Activated B cell treated with CpG ODN at 0.5 μM for 24 hours (primary cell): ENCODE measurements around the gene CNNM2. TPM values are rescaled to one million over a fixed set of nuclear protein-coding genes. Genes with fewer than 3 reads are reported as not detected.

ENCODE experiments used
- ATAC-seq: fragments of 200-7000 bp; cut with Tn5 transposase; one replicate; pipeline ENCODE4 v1.10.0; 2021; ENCODE audit warnings: low read depth, mild to moderate bottlenecking, moderate library complexity
- CTCF ChIA-PET: fragments of 350-600 bp; sonication (Branson Sonifier 250); formaldehyde crosslinking; loops from one replicate; lab custom pipeline; 2021; ENCODE audit warnings: antibody characterized with exemption; lab: Charles Lee
- POLR2A ChIA-PET: fragments of 350-600 bp; sonication (Branson Sonifier 250); formaldehyde crosslinking; loops from one replicate; lab custom pipeline; 2021; ENCODE audit warnings: antibody characterized with exemption; lab: Charles Lee
- DNase-seq: peaks from one replicate; pipeline ENCODE4 v3.0.0; 2022
- H3K27ac Mint-ChIP-seq: one replicate; pipeline ENCODE4 v1.8.0; 2020; ENCODE audit warnings: mixed read lengths
- H3K27me3 Mint-ChIP-seq: one replicate; pipeline ENCODE4 v1.8.0; 2021; ENCODE audit warnings: mixed read lengths
- H3K36me3 Mint-ChIP-seq: one replicate; pipeline ENCODE4 v1.8.0; 2021; ENCODE audit warnings: low read depth, mixed read lengths
- H3K4me1 Mint-ChIP-seq: one replicate; pipeline ENCODE4 v1.8.0; 2021; ENCODE audit warnings: mixed read lengths
- H3K4me3 Mint-ChIP-seq: one replicate; pipeline ENCODE4 v1.8.0; 2020; ENCODE audit warnings: mild to moderate bottlenecking, mixed read lengths
- H3K9me3 Mint-ChIP-seq: one replicate; pipeline ENCODE4 v1.8.0; 2020; ENCODE audit warnings: mixed read lengths
- intact Hi-C: fragments of 100-400 bp; cut with micrococcal nuclease; formaldehyde crosslinking; loops from one replicate; pipeline ENCODE4 v1.15.1; 2024
- total RNA-seq: library from RNA; stranded (reverse); gene quantifications from 2 replicates; pipeline ENCODE4 v1.2.3, GENCODE V29; 2022
- TF ChIP-seq, protein P1 (sequence below): fragments of 200-600 bp; IDR thresholded peaks from one replicate; pipeline ENCODE4 v1.8.0; 2022; ENCODE audit warnings: antibody characterized with exemption, mild to moderate bottlenecking

The CNNM2 gene
- total RNA-seq, 1 donor from 2014 or later, result 7.3 TPM

GRCh38 chr10:102930720-102931119 lies 12.6 kb downstream of the CNNM2 start:
- no peak for ATAC-seq
- TF ChIP-seq, protein P1, sequence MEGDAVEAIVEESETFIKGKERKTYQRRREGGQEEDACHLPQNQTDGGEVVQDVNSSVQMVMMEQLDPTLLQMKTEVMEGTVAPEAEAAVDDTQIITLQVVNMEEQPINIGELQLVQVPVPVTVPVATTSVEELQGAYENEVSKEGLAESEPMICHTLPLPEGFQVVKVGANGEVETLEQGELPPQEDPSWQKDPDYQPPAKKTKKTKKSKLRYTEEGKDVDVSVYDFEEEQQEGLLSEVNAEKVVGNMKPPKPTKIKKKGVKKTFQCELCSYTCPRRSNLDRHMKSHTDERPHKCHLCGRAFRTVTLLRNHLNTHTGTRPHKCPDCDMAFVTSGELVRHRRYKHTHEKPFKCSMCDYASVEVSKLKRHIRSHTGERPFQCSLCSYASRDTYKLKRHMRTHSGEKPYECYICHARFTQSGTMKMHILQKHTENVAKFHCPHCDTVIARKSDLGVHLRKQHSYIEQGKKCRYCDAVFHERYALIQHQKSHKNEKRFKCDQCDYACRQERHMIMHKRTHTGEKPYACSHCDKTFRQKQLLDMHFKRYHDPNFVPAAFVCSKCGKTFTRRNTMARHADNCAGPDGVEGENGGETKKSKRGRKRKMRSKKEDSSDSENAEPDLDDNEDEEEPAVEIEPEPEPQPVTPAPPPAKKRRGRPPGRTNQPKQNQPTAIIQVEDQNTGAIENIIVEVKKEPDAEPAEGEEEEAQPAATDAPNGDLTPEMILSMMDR, result no peak
- H3K36me3 Mint-ChIP-seq, result peaks cover 5% of the 10 kb centered on the region
- intact Hi-C loops, result no loop called here
- peaks cover 7% of the 10 kb centered on the region for H3K4me1 Mint-ChIP-seq
- H3K9me3 Mint-ChIP-seq, result no peaks in the 10 kb centered on the region
- POLR2A ChIA-PET, result no interaction called here
- H3K4me3 Mint-ChIP-seq, result no peak overlapping the region
- no peak overlapping the region for H3K27ac Mint-ChIP-seq
- DNase-seq, result no peak
- CTCF ChIA-PET, result no interaction called here
- no peaks in the 10 kb centered on the region for H3K27me3 Mint-ChIP-seq

- H3K4me1 Mint-ChIP-seq, result peaks cover 7% of the 10 kb centered on the region
- no peak for DNase-seq
- no peaks in the 10 kb centered on the region for H3K9me3 Mint-ChIP-seq
- peaks cover 6% of the 10 kb centered on the region for H3K36me3 Mint-ChIP-seq
- H3K27me3 Mint-ChIP-seq, result no peaks in the 10 kb centered on the region
- ChIA-PET CTCF (no interaction called here), POLR2A (no interaction called here)
- H3K27ac Mint-ChIP-seq, result no peak overlapping the region
- H3K4me3 Mint-ChIP-seq, result no peak overlapping the region
- no peak for ATAC-seq
- TF ChIP-seq, protein P1, result no peak
- intact Hi-C loops, result no loop called here
Observed at GRCh38 chr10:102931643-102932042, 13.5 kb downstream of the CNNM2 start.

DNA sequence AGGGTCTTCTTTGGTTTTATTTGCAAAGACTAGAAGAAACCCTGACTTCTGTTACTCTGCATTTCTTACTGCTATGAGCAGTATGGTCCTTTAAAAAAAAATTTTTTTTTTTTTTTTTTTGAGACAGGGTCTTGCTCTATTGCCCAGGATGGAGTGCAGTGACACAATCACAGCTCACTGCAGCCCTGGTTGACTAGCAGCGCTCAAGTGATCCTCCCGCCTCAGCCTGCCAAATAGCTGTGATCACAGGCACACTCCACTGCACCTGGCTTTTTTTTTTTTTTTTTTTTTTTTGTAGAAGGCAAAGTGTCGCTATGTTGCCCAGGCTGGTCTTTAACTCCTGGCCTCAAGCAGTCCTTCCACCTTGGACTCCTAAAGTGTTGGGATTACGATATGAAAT lies 17.4 kb downstream of the CNNM2 start:
- no peak overlapping the region for H3K27ac Mint-ChIP-seq
- DNase-seq (no peak), ATAC-seq (no peak)
- H3K9me3 Mint-ChIP-seq, result no peaks in the 10 kb centered on the region
- ChIA-PET POLR2A (interaction anchor here (0.6 kb wide), 1 partner anchor 69 kb away, joined by 4 read pairs; no protein-coding TSS in a partner anchor), CTCF (no interaction called here)
- intact Hi-C loops, result no loop called here
- H3K4me1 Mint-ChIP-seq, result no peaks in the 10 kb centered on the region
- no peaks in the 10 kb centered on the region for H3K27me3 Mint-ChIP-seq
- TF ChIP-seq, protein P1, result no peak
- H3K36me3 Mint-ChIP-seq, result peaks cover 10% of the 10 kb centered on the region
- no peak overlapping the region for H3K4me3 Mint-ChIP-seq

DNA sequence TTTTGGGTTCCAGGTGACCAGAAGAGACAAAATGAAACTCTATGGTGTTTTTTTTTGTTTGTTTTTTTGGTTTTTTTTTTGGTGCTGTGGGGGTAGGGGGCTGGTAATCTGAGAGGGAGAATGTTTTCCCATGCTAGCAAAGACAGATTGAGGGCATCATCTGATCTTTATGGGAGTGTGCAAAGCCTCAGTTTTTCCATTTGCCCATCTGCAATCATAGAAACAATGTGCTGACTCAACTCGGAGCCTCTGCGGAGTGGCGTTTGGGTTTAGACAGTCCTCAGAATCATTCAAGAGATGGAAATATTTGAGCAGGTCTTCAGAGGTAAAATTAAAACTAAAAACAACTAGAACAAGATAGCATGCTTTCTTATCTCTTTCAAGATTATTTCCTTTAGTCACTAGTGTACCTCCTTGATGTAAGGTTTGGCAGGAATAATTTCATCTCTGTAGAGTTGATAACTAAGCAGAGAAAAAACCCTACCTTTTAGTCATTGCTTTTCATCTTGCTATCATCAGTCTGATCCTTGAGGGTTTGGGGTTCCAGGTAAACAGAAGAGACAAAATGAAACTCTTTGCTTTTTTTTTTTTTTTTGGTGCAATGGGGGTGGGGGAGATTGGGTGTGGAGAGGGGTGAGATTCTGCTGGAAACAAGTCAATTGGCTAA lies 18.0 kb downstream of the CNNM2 start:
- H3K27me3 Mint-ChIP-seq, result no peaks in the 10 kb centered on the region
- no peak overlapping the region for H3K4me3 Mint-ChIP-seq
- ChIA-PET CTCF (no interaction called here), POLR2A (no interaction called here)
- H3K4me1 Mint-ChIP-seq, result no peaks in the 10 kb centered on the region
- TF ChIP-seq, protein P1, result no peak
- no peak for ATAC-seq
- intact Hi-C loops, result no loop called here
- no peak overlapping the region for H3K27ac Mint-ChIP-seq
- H3K36me3 Mint-ChIP-seq, result peaks cover 10% of the 10 kb centered on the region
- no peak for DNase-seq
- no peaks in the 10 kb centered on the region for H3K9me3 Mint-ChIP-seq

DNA sequence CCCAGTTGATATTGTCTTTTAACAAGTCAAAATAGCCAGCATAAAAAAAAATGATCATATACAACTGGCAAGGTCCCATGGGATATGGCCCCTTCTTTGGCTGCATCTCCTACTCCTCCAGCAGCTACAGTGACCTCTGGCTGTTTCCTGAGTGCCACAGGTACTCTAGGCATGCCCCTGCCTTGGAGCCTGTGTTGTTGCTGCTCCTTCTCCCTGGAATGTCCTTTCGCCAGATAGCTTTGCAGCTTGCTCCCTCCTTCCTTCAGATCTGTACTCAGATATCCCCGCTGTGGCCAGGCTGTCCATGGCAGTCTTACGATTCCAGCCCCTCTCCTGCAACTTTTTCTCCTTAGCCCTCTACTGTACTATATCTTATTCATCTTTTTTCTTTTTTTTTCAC lies 23.3 kb downstream of the CNNM2 start:
- ChIA-PET CTCF (no interaction called here), POLR2A (no interaction called here)
- TF ChIP-seq, protein P1, result no peak
- peaks cover 8% of the 10 kb centered on the region for H3K36me3 Mint-ChIP-seq
- H3K9me3 Mint-ChIP-seq, result no peaks in the 10 kb centered on the region
- intact Hi-C loops, result no loop called here
- H3K27ac Mint-ChIP-seq, result no peak overlapping the region
- DNase-seq (no peak), ATAC-seq (no peak)
- no peak overlapping the region for H3K4me3 Mint-ChIP-seq
- H3K4me1 Mint-ChIP-seq, result no peaks in the 10 kb centered on the region
- no peaks in the 10 kb centered on the region for H3K27me3 Mint-ChIP-seq
